ENCODE measurements around the gene FASTKD1.
"Not testable (repeated sequence)": the region's sequence is repeated elsewhere in the genome, so short reads cannot be mapped to it uniquely, and the experiment has no call there.

The FASTKD1 gene

GRCh38 chr2:169613876-169614275, 40.2 kb upstream of the FASTKD1 start:
- Histone ChIP-seq H2AFZ (no peak overlapping the region), H3K36me3 (ENCODE audit: control insufficient read depth, insufficient read depth, low read length) (no peaks in the 10 kb centered on the region), H3K9me3 (ENCODE audit: control insufficient read depth, low read length) (no peaks in the 10 kb centered on the region), H3K9ac (no peak overlapping the region), H3K4me3 (ENCODE audit: low read depth, low read length) (no peak overlapping the region), H3K79me2 (peaks cover 33% of the 10 kb centered on the region), H3K27me3 (ENCODE audit: control insufficient read depth, insufficient read depth, low read length) (no peaks in the 10 kb centered on the region), H3K4me2 (ENCODE audit: low read length) (no peak overlapping the region), H3K4me1 (no peaks in the 10 kb centered on the region), H3K27ac (no peak overlapping the region)
- no peak for TF ChIP-seq CTCF (IDR thresholded peaks at IDR 0.05)

- no peaks in the 10 kb centered on the region for H3K36me3 ChIP-seq (ENCODE audit: control insufficient read depth, insufficient read depth, low read length)
- no peaks in the 10 kb centered on the region for H3K27me3 ChIP-seq (ENCODE audit: control insufficient read depth, insufficient read depth, low read length)
- H3K4me3 ChIP-seq (ENCODE audit: low read depth, low read length), result no peak overlapping the region
- no peak overlapping the region for H3K27ac ChIP-seq
- H3K79me2 ChIP-seq, result peaks cover 13% of the 10 kb centered on the region
- H2AFZ ChIP-seq, result no peak overlapping the region
- H3K9ac ChIP-seq, result no peak overlapping the region
- no peaks in the 10 kb centered on the region for H3K4me1 ChIP-seq
- no peaks in the 10 kb centered on the region for H3K9me3 ChIP-seq (ENCODE audit: control insufficient read depth, low read length)
- H3K4me2 ChIP-seq (ENCODE audit: low read length), result no peak overlapping the region
- no peak for TF ChIP-seq CTCF (IDR thresholded peaks at IDR 0.05)
These were observed 35.6 kb upstream of the FASTKD1 start for GRCh38 chr2:169609264-169609663.

DNA sequence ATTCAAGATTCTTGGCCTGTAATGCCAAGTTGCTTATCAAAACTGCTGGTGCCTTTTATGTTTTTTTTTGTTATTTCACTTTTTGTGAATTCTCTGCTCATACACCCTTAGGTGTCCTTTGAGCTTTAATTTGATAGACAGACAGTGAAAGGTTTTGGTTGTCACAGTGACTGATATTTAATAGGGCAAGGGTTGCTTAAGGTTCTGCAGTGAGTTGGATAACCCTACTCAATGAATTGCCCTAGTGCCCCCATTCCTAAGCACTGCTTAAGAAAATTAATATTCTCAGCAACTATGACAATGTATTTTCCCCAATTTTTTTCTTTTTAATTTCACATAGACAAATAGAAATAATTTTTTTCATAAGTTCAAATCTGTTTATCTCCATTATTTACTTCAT, 25.9 kb upstream of the FASTKD1 start:
- no peaks in the 10 kb centered on the region for H3K27me3 ChIP-seq (ENCODE audit: control insufficient read depth, insufficient read depth, low read length)
- H3K4me3 ChIP-seq (ENCODE audit: low read depth, low read length), result no peak overlapping the region
- no peak overlapping the region for H3K27ac ChIP-seq
- no peaks in the 10 kb centered on the region for H3K9me3 ChIP-seq (ENCODE audit: control insufficient read depth, low read length)
- no peak overlapping the region for H3K4me2 ChIP-seq (ENCODE audit: low read length)
- no peak overlapping the region for H3K9ac ChIP-seq
- no peaks in the 10 kb centered on the region for H3K36me3 ChIP-seq (ENCODE audit: control insufficient read depth, insufficient read depth, low read length)
- no peak overlapping the region for H2AFZ ChIP-seq
- H3K79me2 ChIP-seq, result peaks cover 45% of the 10 kb centered on the region
- H3K4me1 ChIP-seq, result peaks cover 6% of the 10 kb centered on the region
- no peak for TF ChIP-seq CTCF (IDR thresholded peaks at IDR 0.05)

DNA sequence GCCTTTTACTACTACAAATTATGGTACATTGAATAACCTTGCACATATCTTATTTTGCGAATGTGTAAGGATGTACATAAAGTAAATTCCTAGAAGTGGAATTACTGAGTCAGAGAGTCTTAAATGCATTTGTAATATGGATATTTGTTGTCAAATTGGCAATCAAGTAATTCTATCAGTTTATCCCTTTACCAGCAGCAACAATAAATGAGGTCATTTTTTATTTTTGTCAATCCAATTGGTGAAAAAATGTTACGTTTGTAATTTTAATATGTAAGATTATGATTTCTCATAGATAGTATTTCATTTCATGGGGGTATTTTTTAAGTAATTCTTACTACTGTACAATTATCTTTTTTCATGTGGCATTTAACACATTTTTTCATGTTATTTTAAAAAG, 25.3 kb upstream of the FASTKD1 start:
- peaks cover 43% of the 10 kb centered on the region for H3K79me2 ChIP-seq
- H3K9me3 ChIP-seq (ENCODE audit: control insufficient read depth, low read length), result no peaks in the 10 kb centered on the region
- no peaks in the 10 kb centered on the region for H3K27me3 ChIP-seq (ENCODE audit: control insufficient read depth, insufficient read depth, low read length)
- no peak overlapping the region for H2AFZ ChIP-seq
- no peak overlapping the region for H3K9ac ChIP-seq
- H3K4me2 ChIP-seq (ENCODE audit: low read length), result no peak overlapping the region
- H3K4me1 ChIP-seq, result peaks cover 6% of the 10 kb centered on the region
- no peak for TF ChIP-seq CTCF (IDR thresholded peaks at IDR 0.05)
- no peak overlapping the region for H3K4me3 ChIP-seq (ENCODE audit: low read depth, low read length)
- no peak overlapping the region for H3K27ac ChIP-seq
- H3K36me3 ChIP-seq (ENCODE audit: control insufficient read depth, insufficient read depth, low read length), result no peaks in the 10 kb centered on the region

DNA sequence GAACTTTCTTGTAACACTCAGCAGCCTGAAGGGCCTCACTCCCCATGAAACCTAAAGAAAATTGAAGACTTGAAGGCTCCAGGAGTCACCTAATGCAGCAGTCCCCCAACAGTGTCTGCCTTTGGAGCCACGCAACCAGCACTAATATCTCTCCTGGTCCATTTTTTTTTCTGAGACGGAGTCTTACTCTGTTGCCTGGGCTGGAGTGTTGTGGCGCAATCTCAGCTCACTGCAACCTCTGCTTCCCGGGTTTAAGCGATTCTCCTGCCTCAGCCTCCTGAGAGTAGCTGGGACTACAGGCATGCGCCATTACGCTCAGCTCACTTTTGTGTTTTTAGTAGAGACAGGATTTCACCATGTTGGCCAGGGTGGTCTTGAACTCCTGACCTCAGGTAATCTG, 22.9 kb upstream of the FASTKD1 start:
- not testable (repeated sequence) for H3K9me3 ChIP-seq (ENCODE audit: control insufficient read depth, low read length); H3K4me3 ChIP-seq (ENCODE audit: low read depth, low read length); H3K27me3 ChIP-seq (ENCODE audit: control insufficient read depth, insufficient read depth, low read length)

More for the DNA sequence above, 22.9 kb upstream of the FASTKD1 start:
- not testable (repeated sequence) for H3K27ac ChIP-seq; H3K4me2 ChIP-seq (ENCODE audit: low read length); H3K36me3 ChIP-seq (ENCODE audit: control insufficient read depth, insufficient read depth, low read length); H3K4me1 ChIP-seq; H2AFZ ChIP-seq; H3K9ac ChIP-seq
- H3K79me2 ChIP-seq, result peaks cover 53% of the 10 kb centered on the region

All from parathyroid adenoma (tissue), 2 donors.